ENCODE results near the gene VAMP3.
A peak's percentile ranks its signal among the peaks of the same experiment; 100 is the strongest.

Gene VAMP3

GRCh38 chr1:7767176-7767575, 3.9 kb upstream of the VAMP3 start:
- H3K4me3 ChIP-seq (IDR thresholded peaks at IDR 0.05; ENCODE audit: insufficient read depth, low read depth, low read length): no peak overlapping the region
- no peak overlapping the region for H3K4me2 ChIP-seq
- peaks cover 9% of the 10 kb centered on the region for H3K4me1 ChIP-seq (ENCODE audit: low read depth, poor library complexity, severe bottlenecking)
- H3K27ac ChIP-seq: no peak overlapping the region
- H3K79me2 ChIP-seq (ENCODE audit: insufficient read depth, low read depth): peaks cover 7% of the 10 kb centered on the region
- no peak for TF ChIP-seq CTCF (conservative IDR thresholded peaks at IDR 0.05; ENCODE audit: low read depth, low read length)
- no peaks in the 10 kb centered on the region for H3K36me3 ChIP-seq (ENCODE audit: insufficient read depth)
- no peak overlapping the region for H2AFZ ChIP-seq (ENCODE audit: low read depth)
- H3K9ac ChIP-seq: no peak overlapping the region
- H4K20me1 ChIP-seq (ENCODE audit: insufficient read depth): no peaks in the 10 kb centered on the region
- H3K27me3 ChIP-seq (ENCODE audit: insufficient read depth, low read depth): no peaks in the 10 kb centered on the region

GRCh38 chr1:7768583-7768982, 2.5 kb upstream of the VAMP3 start:
- no peak for TF ChIP-seq CTCF (conservative IDR thresholded peaks at IDR 0.05; ENCODE audit: low read depth, low read length)
- H3K79me2 ChIP-seq (ENCODE audit: insufficient read depth, low read depth): peaks cover 20% of the 10 kb centered on the region
- no peak overlapping the region for H3K9ac ChIP-seq
- no peaks in the 10 kb centered on the region for H3K36me3 ChIP-seq (ENCODE audit: insufficient read depth)
- H2AFZ ChIP-seq (ENCODE audit: low read depth): no peak overlapping the region
- no peaks in the 10 kb centered on the region for H3K27me3 ChIP-seq (ENCODE audit: insufficient read depth, low read depth)
- H3K4me1 ChIP-seq (ENCODE audit: low read depth, poor library complexity, severe bottlenecking): peaks cover 22% of the 10 kb centered on the region
- H4K20me1 ChIP-seq (ENCODE audit: insufficient read depth): no peaks in the 10 kb centered on the region
- H3K4me3 ChIP-seq (IDR thresholded peaks at IDR 0.05; ENCODE audit: insufficient read depth, low read depth, low read length): no peak overlapping the region
- H3K4me2 ChIP-seq: no peak overlapping the region
- H3K27ac ChIP-seq: no peak overlapping the region

GRCh38 chr1:7769673-7770412, 1.3 kb upstream of the VAMP3 start:
- H3K79me2 ChIP-seq (ENCODE audit: insufficient read depth, low read depth): peaks cover 21% of the 10 kb centered on the region
- no peaks in the 10 kb centered on the region for H3K27me3 ChIP-seq (ENCODE audit: insufficient read depth, low read depth)
- no peak overlapping the region for H3K9ac ChIP-seq
- H3K36me3 ChIP-seq (ENCODE audit: insufficient read depth): no peaks in the 10 kb centered on the region
- H3K4me1 ChIP-seq (ENCODE audit: low read depth, poor library complexity, severe bottlenecking): peaks cover 26% of the 10 kb centered on the region
- no peak for TF ChIP-seq CTCF (conservative IDR thresholded peaks at IDR 0.05; ENCODE audit: low read depth, low read length)
- no peak overlapping the region for H2AFZ ChIP-seq (ENCODE audit: low read depth)
- no peak overlapping the region for H3K4me2 ChIP-seq
- no peak overlapping the region for H3K4me3 ChIP-seq (IDR thresholded peaks at IDR 0.05; ENCODE audit: insufficient read depth, low read depth, low read length)
- H3K27ac ChIP-seq: no peak overlapping the region
- no peaks in the 10 kb centered on the region for H4K20me1 ChIP-seq (ENCODE audit: insufficient read depth)

GRCh38 chr1:7770669-7770996, 463 bp upstream of the VAMP3 start:
- no peak overlapping the region for H3K27ac ChIP-seq

More at GRCh38 chr1:7770669-7770996, 463 bp upstream of the VAMP3 start:
- peak overlapping the region; percentile 49 for H3K4me2 ChIP-seq
- H3K4me3 ChIP-seq (IDR thresholded peaks at IDR 0.05; ENCODE audit: insufficient read depth, low read depth, low read length): no peak overlapping the region
- no peak for TF ChIP-seq CTCF (conservative IDR thresholded peaks at IDR 0.05; ENCODE audit: low read depth, low read length)
- H3K4me1 ChIP-seq (ENCODE audit: low read depth, poor library complexity, severe bottlenecking): peaks cover 26% of the 10 kb centered on the region
- peaks cover 21% of the 10 kb centered on the region for H3K79me2 ChIP-seq (ENCODE audit: insufficient read depth, low read depth)
- no peaks in the 10 kb centered on the region for H3K27me3 ChIP-seq (ENCODE audit: insufficient read depth, low read depth)
- H3K9ac ChIP-seq: no peak overlapping the region
- H4K20me1 ChIP-seq (ENCODE audit: insufficient read depth): no peaks in the 10 kb centered on the region
- peak overlapping the region; percentile 93; the same call in 1 of the 2 replicates for H2AFZ ChIP-seq (ENCODE audit: low read depth)
- no peaks in the 10 kb centered on the region for H3K36me3 ChIP-seq (ENCODE audit: insufficient read depth)
